ENCODE measurements around the gene WDR1. TPM values are rescaled to one million over a fixed set of nuclear protein-coding genes. Genes with fewer than 3 reads are reported as not detected.

Gene WDR1
- total RNA-seq, 1 experiment from 2014 or later, result 189 TPM

GRCh38 chr4:10099499-10100325 lies 16.9 kb downstream of the WDR1 start:
- no peak for DNase-seq (ENCODE audit: low spot score)

DNA sequence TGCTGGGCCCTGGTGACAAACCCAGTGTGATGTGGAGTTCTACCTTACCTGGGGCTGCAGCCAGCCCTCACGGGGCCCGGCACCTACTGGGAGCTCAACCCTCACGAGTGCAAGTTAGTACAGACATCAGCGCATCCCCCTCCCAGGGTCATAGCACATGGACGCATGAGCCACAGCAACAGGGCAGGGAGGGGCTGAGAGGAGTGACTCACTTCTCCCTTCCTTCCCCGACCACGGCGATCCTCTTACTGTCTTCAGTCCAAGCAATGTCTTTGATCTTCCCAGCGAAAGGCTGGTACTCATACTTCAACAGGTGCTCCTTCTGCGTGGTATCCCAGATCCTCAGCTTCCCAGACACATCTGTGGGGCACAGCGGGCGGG lies 17.8 kb downstream of the WDR1 start:
- peak; percentile 36 for DNase-seq (ENCODE audit: low spot score)

- no peak for DNase-seq (ENCODE audit: low spot score)
Observed at GRCh38 chr4:10097906-10098779, 18.5 kb downstream of the WDR1 start.

- DNase-seq (ENCODE audit: low spot score), result no peak
Observed at GRCh38 chr4:10096978-10097335, 19.6 kb downstream of the WDR1 start.

- peak; percentile 94 for DNase-seq (ENCODE audit: low spot score)
Observed at GRCh38 chr4:10096201-10096977, 20.2 kb downstream of the WDR1 start.

- no peak for DNase-seq (ENCODE audit: low spot score)
Observed at GRCh38 chr4:10095296-10095991, 21.2 kb downstream of the WDR1 start.

DNA sequence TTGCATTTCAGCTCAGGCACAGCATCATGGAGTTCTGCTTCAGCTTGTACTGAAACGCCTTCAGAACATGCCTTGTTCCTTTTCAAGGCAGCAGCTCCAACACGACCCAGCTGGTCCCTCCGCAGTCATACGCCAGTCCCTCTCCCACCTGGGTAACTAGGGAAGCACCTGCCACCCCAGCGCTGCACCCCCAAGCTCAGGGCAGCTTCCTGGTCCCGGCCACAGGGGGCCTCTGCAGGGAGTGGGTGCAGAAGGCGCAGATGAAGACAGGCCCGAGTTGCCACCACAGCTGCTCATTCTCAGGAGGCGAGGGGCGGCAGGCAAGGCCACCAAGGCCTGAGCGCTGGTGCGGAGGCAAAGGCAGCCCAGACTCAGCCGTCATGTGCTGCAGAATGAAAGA lies 21.8 kb downstream of the WDR1 start:
- DNase-seq (ENCODE audit: low spot score), result no peak

DNA sequence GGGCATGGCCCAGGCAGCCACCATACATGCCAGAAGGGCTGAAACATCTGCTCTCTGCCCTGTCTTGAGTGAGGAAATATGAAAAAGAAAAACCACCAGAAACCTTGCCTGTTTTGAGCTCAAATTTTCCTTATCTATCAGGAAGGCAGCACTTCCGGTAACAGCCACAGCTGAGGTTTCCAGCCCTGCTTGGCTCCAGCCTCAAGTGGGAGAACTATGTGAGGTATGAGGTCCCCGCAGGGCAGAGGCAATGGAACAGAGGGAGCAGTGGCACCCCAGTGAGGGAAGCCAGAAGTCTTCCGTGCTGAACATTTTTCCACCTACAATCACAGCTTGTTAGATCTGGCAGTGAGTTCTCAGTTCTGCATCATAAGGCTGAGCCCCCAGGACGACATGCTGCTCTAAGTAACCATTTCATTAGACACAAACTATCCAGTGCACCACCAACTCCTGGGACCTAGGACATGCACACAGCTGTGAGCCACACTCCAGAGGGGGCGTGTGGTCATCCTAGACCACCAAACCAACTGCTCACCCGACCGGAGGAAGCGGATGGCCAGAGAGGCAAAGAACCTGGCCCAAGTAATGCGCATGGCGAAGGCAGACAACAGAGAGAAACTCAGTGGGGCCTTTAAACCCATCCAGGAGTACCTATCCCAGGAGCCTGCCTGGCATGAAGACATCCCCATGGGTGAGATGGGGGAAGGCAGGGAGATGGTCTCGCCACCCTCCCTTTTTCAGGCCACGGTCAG lies 22.6 kb downstream of the WDR1 start:
- DNase-seq (ENCODE audit: low spot score), result peak; percentile 77

DNA sequence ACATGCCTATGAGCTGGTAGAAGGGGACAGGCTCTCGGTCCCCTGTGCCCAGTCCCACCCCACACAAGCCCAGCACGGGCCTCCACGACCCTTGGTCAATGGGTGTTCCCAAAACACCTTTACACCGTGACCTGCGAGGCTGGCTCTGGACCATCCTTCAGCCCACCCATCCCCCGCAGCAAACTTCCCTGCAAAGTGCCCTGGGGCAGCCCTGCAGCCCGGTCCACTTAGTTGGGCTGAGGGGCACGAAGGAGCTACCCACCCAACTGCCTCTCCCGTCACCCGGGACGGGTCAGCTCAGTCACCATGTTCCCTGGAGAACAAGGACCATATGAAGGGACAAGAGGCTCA lies 23.4 kb downstream of the WDR1 start:
- DNase-seq (ENCODE audit: low spot score), result no peak

- no peak for DNase-seq (ENCODE audit: low spot score)
Observed at GRCh38 chr4:10092481-10093270, 23.9 kb downstream of the WDR1 start.

GRCh38 chr4:10091531-10092181 lies 24.9 kb downstream of the WDR1 start:
- no peak for DNase-seq (ENCODE audit: low spot score)

DNA sequence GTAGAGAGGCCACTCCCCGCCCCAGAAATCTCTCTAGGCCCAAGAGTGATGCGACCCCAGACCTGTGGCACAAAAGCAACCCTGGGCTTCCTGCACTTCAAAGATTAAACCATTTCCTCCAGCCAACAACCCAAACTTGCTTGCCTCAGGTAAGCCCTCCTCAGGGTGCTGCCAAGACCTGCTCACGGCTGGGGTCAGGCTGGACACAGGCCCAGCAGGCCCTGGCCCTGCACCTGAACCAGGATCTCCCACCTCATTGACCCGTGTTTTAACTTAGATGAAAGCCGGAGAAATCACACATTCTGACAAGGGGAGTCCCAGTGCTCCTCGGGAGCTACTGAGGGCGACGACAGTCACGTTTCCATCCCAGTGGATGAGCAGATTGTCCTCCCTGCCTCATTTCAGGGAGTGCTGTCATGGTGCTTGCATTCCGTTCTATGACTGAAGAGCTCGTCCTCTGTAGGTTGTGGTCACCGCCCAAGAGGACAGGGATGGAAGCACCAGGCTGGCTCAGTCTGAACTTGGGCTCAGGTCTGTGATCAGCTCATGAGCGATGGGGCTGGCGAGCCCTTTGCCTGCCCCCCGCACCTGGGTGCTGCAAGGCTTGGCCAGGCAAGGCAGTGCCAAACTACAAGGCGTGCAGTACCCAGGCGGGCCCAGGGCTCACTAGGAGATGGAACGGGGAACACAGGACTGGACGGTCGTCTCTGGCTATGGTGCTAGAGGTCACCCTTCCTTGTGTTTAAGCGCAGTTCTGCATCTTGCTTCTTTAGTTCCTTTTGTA lies 25.9 kb downstream of the WDR1 start:
- no peak for DNase-seq (ENCODE audit: low spot score)

DNA sequence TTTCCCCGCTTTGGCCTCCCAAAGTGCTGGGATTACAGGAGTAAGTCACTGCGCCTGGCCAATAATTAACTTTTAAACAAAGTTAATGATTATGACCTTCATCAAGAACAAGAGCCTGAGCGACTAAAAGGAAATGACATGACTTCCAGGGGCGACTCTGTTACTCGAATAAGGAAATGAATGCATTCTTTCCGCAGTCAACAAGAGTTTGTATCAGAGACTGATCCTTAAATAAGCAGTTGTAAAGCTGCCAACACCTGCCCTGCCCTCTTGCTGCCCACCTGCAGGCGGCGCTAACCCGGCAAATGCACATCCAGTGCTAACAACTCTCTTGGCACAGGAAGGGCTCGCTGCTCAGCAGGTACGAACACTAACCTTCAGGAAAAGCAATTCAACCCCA lies 27.3 kb downstream of the WDR1 start:
- DNase-seq (ENCODE audit: low spot score), result no peak

- DNase-seq (ENCODE audit: low spot score), result no peak
Observed at GRCh38 chr4:10088135-10089010, 28.2 kb downstream of the WDR1 start.

GRCh38 chr4:10087152-10087791 lies 29.3 kb downstream of the WDR1 start:
- no peak for DNase-seq (ENCODE audit: low spot score)

DNA sequence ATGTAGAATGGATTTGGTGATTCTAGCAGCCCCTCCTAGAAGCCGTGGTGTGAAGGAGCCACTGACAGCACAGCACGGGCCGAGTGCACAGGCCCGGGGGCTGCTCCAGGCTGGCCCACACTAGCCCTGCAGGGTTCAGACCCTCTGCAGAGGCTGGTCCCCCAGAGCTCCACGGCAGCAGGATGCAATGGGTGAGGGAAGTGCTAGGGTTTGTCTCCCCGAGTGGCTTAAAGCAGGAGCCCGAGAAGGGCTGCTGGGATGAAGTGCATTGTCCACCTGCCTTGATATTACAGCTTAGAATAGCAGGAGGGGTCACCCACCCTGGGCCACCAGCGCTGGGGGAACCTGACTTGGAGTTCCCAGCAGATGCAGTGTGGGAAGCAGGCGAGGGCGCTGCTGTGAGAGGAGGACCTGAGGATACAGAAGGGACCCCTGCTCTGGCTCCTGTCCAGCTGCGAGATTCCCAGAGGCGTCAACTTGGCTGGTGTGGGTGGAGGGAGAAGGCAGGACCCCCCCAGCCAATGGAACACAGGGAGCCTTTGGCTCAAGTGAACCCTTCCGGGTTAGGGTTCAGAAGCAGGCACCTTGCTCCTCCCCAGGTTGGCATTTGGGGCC lies 30.0 kb downstream of the WDR1 start:
- DNase-seq (ENCODE audit: low spot score), result no peak

All from H4 (cell line).